GM13976 (cell line): ENCODE data around the gene WFIKKN1.

Experiments used
- DNase-seq: peaks from one replicate; pipeline ENCODE4 v3.0.0; 2012; ENCODE audit warnings: low spot score
- CTCF ChIP-seq: IDR thresholded peaks from 2 replicates; pipeline ENCODE4 v1.5.1; 2012; ENCODE audit warnings: borderline replicate concordance, mild to moderate bottlenecking; ENCODE audit not compliant: insufficient read depth; ENCODE audit errors: extremely low read depth, missing control alignments, control extremely low read depth
- in situ Hi-C: fragments of 300-500 bp; cut with MboI; formaldehyde crosslinking; loops from one replicate; pipeline ENCODE4 v1.12.0; 2022; ENCODE audit warnings: low sequenced_read_pairs, mixed read lengths, inconsistent platforms; ENCODE audit not compliant: unreplicated experiment

WFIKKN1 gene

GRCh38 chr16:660132-660458, 29.3 kb downstream of the WFIKKN1 start:
- TF ChIP-seq CTCF = no peak
- in situ Hi-C loops = no loop called here
- DNase-seq = no peak

- peak; percentile 67 for TF ChIP-seq CTCF
- in situ Hi-C loops = no loop called here
- peak; percentile 96 for DNase-seq
These were observed 29.8 kb downstream of the WFIKKN1 start for GRCh38 chr16:660459-661183.

- in situ Hi-C loops = no loop called here
- no peak for DNase-seq
- no peak for TF ChIP-seq CTCF
These were observed 30.5 kb downstream of the WFIKKN1 start for GRCh38 chr16:661184-661821.

- no peak for DNase-seq
- no peak for TF ChIP-seq CTCF
- in situ Hi-C loops = no loop called here
These were observed 31.3 kb downstream of the WFIKKN1 start for GRCh38 chr16:662095-662494.

- in situ Hi-C loops = no loop called here
- no peak for DNase-seq
- TF ChIP-seq CTCF = no peak
These were observed 31.8 kb downstream of the WFIKKN1 start for GRCh38 chr16:662597-662996.

- in situ Hi-C loops = no loop called here
- DNase-seq = no peak
- no peak for TF ChIP-seq CTCF
These were observed 35.8 kb downstream of the WFIKKN1 start for GRCh38 chr16:666572-666971.
